ENCODE data around the gene CASP8AP2.
"Not testable (repeated sequence)": the region's sequence is repeated elsewhere in the genome, so short reads cannot be mapped to it uniquely, and the experiment has no call there.

Gene CASP8AP2

DNA sequence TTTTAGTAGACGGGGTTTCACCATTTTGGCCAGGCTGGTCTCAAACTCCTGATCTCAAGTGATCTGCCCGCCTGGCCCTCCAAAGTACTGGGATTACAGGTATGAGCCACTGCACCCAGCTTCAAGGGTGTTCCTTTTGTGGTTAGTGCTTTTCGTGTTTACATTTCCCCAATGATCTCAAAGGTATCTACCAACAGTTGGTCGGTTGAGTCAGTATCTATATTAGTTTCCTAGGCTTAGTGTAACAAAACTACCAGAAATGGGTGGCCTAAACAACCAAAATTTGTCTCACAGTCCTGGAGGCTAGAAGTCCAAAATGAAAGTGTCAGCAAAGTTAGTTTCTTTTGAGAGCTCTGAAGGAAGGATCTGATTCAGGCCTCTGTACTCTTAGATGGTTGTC, 30.1 kb downstream of the CASP8AP2 start:
- Histone ChIP-seq H3K9me3 (ENCODE audit: control insufficient read depth, insufficient read depth, low read length) (no peaks in the 10 kb centered on the region), H3K4me3 (ENCODE audit: low read depth, low read length) (no peak overlapping the region), H3K4me1 (ENCODE audit: control insufficient read depth, insufficient read depth, low read length) (no peaks in the 10 kb centered on the region), H3K36me3 (ENCODE audit: control insufficient read depth, insufficient read depth, low read length) (peaks cover 36% of the 10 kb centered on the region), H3K9ac (ENCODE audit: low read depth, low read length) (no peak overlapping the region), H3K27me3 (ENCODE audit: control insufficient read depth, insufficient read depth, low read length) (no peaks in the 10 kb centered on the region)

DNA sequence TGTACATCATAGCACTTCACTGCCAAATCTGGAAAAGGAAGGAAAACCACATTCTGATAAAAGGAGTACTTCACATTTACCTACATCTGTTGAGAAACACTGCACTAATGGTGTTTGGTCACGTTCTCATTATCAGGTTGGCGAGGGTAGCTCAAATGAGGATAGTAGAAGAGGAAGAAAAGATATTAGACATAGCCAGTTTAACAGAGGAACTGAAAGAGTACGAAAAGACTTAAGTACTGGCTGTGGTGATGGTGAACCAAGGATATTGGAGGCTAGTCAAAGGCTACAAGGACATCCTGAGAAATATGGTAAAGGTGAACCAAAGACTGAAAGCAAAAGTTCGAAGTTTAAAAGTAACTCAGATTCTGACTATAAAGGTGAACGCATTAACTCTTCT, 32.6 kb downstream of the CASP8AP2 start:
- Histone ChIP-seq H3K9ac (ENCODE audit: low read depth, low read length) (no peak overlapping the region), H3K9me3 (ENCODE audit: control insufficient read depth, insufficient read depth, low read length) (no peaks in the 10 kb centered on the region), H3K36me3 (ENCODE audit: control insufficient read depth, insufficient read depth, low read length) (peaks cover 42% of the 10 kb centered on the region), H3K4me1 (ENCODE audit: control insufficient read depth, insufficient read depth, low read length) (no peaks in the 10 kb centered on the region), H3K27me3 (ENCODE audit: control insufficient read depth, insufficient read depth, low read length) (no peaks in the 10 kb centered on the region), H3K4me3 (ENCODE audit: low read depth, low read length) (no peak overlapping the region)

DNA sequence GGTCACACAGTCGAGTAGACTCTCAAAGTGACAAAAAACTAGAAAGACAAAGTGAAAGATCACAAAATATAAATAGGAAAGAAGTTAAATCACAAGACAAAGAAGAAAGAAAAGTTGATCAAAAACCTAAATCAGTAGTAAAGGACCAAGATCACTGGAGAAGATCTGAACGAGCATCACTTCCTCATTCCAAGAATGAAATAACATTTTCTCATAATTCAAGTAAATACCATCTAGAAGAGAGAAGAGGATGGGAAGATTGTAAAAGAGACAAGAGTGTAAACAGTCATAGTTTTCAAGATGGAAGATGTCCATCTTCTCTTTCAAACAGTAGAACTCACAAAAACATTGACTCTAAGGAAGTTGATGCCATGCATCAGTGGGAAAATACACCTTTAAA, 33.0 kb downstream of the CASP8AP2 start:
- Histone ChIP-seq H3K4me3 (ENCODE audit: low read depth, low read length) (no peak overlapping the region), H3K4me1 (ENCODE audit: control insufficient read depth, insufficient read depth, low read length) (no peaks in the 10 kb centered on the region), H3K9ac (ENCODE audit: low read depth, low read length) (no peak overlapping the region), H3K36me3 (ENCODE audit: control insufficient read depth, insufficient read depth, low read length) (peaks cover 43% of the 10 kb centered on the region), H3K27me3 (ENCODE audit: control insufficient read depth, insufficient read depth, low read length) (no peaks in the 10 kb centered on the region), H3K9me3 (ENCODE audit: control insufficient read depth, insufficient read depth, low read length) (no peaks in the 10 kb centered on the region)

DNA sequence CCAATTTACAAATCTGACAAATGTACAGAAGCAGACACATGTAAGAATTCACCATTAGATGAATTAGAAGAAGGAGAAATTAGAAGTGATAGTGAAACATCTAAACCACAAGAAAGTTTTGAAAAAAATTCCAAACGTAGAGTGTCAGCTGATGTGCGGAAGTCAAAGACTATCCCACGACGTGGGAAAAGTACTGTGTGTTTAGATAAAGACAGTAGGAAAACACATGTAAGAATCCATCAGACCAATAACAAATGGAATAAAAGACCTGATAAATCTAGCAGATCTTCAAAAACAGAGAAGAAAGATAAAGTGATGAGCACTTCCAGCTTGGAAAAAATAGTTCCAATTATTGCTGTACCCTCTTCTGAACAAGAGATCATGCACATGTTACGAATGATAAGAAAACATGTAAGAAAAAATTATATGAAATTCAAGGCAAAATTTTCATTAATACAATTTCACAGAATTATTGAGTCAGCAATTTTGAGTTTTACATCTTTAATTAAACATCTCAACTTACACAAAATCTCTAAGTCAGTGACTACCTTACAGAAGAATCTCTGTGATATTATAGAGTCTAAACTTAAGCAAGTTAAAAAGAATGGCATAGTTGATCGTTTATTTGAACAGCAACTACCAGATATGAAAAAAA, 36.5 kb downstream of the CASP8AP2 start:
- no peaks in the 10 kb centered on the region for H3K9me3 ChIP-seq (ENCODE audit: control insufficient read depth, insufficient read depth, low read length)
- H3K27me3 ChIP-seq (ENCODE audit: control insufficient read depth, insufficient read depth, low read length) = no peaks in the 10 kb centered on the region
- no peak overlapping the region for H3K4me3 ChIP-seq (ENCODE audit: low read depth, low read length)
- H3K36me3 ChIP-seq (ENCODE audit: control insufficient read depth, insufficient read depth, low read length) = peaks cover 44% of the 10 kb centered on the region
- H3K4me1 ChIP-seq (ENCODE audit: control insufficient read depth, insufficient read depth, low read length) = no peaks in the 10 kb centered on the region
- no peak overlapping the region for H3K9ac ChIP-seq (ENCODE audit: low read depth, low read length)

DNA sequence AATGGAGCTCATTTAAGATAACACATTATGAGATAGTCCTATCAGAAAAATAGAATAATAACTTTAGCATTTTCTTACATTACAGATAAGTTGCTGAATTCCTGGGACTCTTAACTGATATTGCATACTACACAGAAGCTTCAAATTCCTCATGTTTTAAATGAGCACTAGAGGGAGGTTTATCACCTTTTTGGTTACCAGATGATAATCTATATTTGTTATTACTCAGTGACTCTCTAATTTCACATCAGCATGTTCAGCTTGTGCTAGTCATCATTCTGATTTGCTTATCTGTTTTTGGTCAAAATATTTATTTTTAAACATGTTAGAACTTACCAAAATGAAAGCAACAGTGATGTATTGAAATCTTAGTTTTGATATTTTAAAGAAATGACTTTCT, 44.0 kb downstream of the CASP8AP2 start:
- H3K4me3 ChIP-seq (ENCODE audit: low read depth, low read length) = no peak overlapping the region
- peaks cover 10% of the 10 kb centered on the region for H3K36me3 ChIP-seq (ENCODE audit: control insufficient read depth, insufficient read depth, low read length)
- H3K27me3 ChIP-seq (ENCODE audit: control insufficient read depth, insufficient read depth, low read length) = no peaks in the 10 kb centered on the region
- no peak overlapping the region for H3K9ac ChIP-seq (ENCODE audit: low read depth, low read length)
- H3K9me3 ChIP-seq (ENCODE audit: control insufficient read depth, insufficient read depth, low read length) = no peaks in the 10 kb centered on the region
- H3K4me1 ChIP-seq (ENCODE audit: control insufficient read depth, insufficient read depth, low read length) = no peaks in the 10 kb centered on the region

DNA sequence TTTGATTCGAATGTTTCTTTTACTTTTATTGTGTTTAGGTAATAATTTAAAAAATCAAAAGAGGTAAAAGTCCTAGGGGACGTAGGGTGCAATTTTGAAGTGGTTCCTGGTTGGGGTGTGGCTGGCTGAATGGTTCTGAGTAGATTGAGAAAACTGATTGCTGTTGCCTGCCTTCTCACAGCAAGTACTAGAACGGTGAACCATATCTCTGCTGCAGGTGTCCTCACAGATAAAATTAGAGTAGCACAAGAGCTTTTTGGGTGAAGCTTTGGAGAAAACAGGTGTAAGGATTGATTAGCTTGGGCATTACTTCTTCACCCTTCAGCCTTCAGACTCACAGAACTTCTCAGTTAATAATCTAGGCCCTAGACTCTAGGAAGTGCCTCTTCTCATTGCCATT, 44.8 kb downstream of the CASP8AP2 start:
- no peaks in the 10 kb centered on the region for H3K4me1 ChIP-seq (ENCODE audit: control insufficient read depth, insufficient read depth, low read length)
- H3K4me3 ChIP-seq (ENCODE audit: low read depth, low read length) = no peak overlapping the region
- H3K9ac ChIP-seq (ENCODE audit: low read depth, low read length) = no peak overlapping the region
- no peaks in the 10 kb centered on the region for H3K27me3 ChIP-seq (ENCODE audit: control insufficient read depth, insufficient read depth, low read length)
- peaks cover 10% of the 10 kb centered on the region for H3K36me3 ChIP-seq (ENCODE audit: control insufficient read depth, insufficient read depth, low read length)
- no peaks in the 10 kb centered on the region for H3K9me3 ChIP-seq (ENCODE audit: control insufficient read depth, insufficient read depth, low read length)

DNA sequence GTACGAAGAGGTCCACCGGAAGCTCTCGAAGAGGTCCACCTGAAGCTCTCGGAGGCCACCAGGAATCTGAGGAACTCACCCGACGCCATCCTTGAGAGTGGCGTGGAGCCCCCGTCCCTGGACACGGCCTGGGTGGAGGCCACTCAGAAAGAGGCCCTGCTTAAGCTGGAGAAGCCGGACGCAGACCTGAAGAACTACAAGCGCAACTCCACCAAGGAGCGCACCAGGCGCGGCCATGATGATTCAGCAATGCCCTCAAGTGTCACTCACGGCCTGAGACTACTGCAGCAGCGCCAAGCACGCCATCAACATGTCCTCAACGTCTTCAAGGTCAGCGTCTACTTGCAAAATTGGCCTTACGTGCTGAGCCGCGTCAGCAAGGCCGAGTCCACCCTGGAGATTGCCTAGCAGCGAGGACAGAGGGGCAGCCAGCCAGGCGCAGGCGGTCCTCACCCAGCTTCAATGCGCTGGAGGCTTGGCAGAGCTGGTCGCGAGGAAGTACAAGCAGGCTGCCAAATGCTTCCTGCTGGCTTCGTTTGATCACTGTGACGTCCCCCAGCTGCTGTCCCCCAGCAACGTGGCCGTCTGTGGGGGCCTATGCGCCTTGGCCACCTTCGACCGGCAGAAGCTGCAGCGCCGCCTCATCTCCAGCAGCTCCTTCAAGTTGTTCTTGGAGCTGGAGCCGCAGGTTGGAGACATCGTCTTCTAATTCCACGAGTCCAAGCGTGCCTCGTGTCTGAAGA, 56.9 kb downstream of the CASP8AP2 start:
- Histone ChIP-seq H3K4me3 (ENCODE audit: low read depth, low read length) (no peak overlapping the region), H3K27me3 (ENCODE audit: control insufficient read depth, insufficient read depth, low read length) (peaks cover 10% of the 10 kb centered on the region), H3K9me3 (ENCODE audit: control insufficient read depth, insufficient read depth, low read length) (no peaks in the 10 kb centered on the region), H3K9ac (ENCODE audit: low read depth, low read length) (no peak overlapping the region), H3K4me1 (ENCODE audit: control insufficient read depth, insufficient read depth, low read length) (peaks cover 5% of the 10 kb centered on the region), H3K36me3 (ENCODE audit: control insufficient read depth, insufficient read depth, low read length) (no peaks in the 10 kb centered on the region)

DNA sequence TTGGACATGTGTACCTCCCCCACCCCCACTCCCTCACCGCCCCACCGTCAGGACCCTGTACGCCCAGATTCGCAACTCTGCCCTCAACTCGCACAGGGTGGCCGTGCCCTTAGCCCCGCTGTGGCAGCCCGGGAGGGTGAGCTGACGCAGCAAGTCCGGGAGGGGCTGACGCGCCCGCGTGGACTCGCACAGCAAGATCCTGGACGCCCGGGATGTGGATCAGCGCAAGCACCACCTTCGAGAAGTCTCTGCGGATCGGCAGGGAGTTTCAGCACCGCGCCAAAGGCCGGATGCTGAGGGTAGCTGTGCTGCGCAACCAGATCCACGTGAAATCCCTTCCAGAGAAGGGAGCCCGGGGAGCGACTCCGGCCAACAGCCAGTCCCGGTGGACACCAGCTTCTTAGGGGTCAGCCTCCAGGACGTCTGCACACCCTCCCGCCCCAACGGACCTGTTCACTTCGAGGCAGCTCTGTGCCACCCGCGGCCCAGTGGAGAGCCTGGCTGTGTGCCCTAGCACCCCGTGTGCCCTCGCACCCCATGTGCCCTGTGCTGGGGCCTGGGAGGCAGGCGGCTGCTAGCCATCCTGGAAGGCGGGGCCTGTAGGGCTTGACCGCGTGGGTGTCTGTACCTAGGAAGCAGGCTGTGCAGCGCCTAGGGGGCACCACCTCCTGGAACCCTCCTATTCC, 57.9 kb downstream of the CASP8AP2 start:
- Histone ChIP-seq H3K4me1 (ENCODE audit: control insufficient read depth, insufficient read depth, low read length) (peaks cover 8% of the 10 kb centered on the region), H3K4me3 (ENCODE audit: low read depth, low read length) (no peak overlapping the region), H3K36me3 (ENCODE audit: control insufficient read depth, insufficient read depth, low read length) (no peaks in the 10 kb centered on the region), H3K9me3 (ENCODE audit: control insufficient read depth, insufficient read depth, low read length) (no peaks in the 10 kb centered on the region), H3K27me3 (ENCODE audit: control insufficient read depth, insufficient read depth, low read length) (peaks cover 14% of the 10 kb centered on the region), H3K9ac (ENCODE audit: low read depth, low read length) (no peak overlapping the region)

DNA sequence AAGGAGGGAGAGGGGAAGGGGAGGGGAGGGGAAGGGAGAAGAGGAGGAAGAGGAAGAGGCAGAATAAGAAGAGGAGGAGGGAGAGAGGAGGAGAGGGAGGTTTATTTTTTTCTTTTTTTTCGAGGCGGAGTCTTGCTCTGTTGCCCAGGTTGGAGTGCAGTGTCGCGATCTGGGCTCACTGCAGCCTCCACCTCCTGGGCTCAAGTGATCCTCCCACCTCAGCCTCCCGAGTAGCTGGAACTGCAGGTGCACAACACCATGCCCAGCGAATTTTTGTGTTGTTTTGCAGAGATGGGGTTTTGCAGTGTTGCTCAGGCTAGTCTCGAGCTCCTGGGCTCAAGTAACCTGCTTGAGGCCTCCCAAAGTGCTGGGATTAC, 58.4 kb downstream of the CASP8AP2 start:
- peaks cover 14% of the 10 kb centered on the region for H3K27me3 ChIP-seq (ENCODE audit: control insufficient read depth, insufficient read depth, low read length)
- H3K4me1 ChIP-seq (ENCODE audit: control insufficient read depth, insufficient read depth, low read length) = peaks cover 8% of the 10 kb centered on the region
- no peak overlapping the region for H3K4me3 ChIP-seq (ENCODE audit: low read depth, low read length)
- H3K9me3 ChIP-seq (ENCODE audit: control insufficient read depth, insufficient read depth, low read length) = no peaks in the 10 kb centered on the region
- H3K36me3 ChIP-seq (ENCODE audit: control insufficient read depth, insufficient read depth, low read length) = no peaks in the 10 kb centered on the region
- no peak overlapping the region for H3K9ac ChIP-seq (ENCODE audit: low read depth, low read length)

DNA sequence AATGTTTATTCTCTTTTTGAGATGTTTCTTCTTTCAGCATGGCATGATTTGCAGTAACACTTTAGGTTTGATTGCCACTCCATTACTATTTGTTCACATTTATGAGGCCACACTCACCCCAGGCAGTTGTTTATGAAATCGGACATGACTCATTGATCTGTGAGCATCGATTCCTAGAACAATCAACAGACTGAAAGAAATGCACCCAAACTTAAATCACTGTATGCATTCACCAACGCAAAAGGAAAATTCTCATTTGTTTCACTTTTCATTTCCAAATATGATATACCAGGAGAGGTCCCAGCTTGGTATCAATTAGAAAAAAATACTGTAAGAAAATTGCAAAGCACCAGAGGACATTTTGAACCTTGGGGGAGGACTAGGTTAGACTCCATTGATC, 59.2 kb downstream of the CASP8AP2 start:
- no peaks in the 10 kb centered on the region for H3K36me3 ChIP-seq (ENCODE audit: control insufficient read depth, insufficient read depth, low read length)
- H3K9me3 ChIP-seq (ENCODE audit: control insufficient read depth, insufficient read depth, low read length) = no peaks in the 10 kb centered on the region
- H3K9ac ChIP-seq (ENCODE audit: low read depth, low read length) = no peak overlapping the region
- peaks cover 8% of the 10 kb centered on the region for H3K4me1 ChIP-seq (ENCODE audit: control insufficient read depth, insufficient read depth, low read length)
- no peak overlapping the region for H3K4me3 ChIP-seq (ENCODE audit: low read depth, low read length)
- peaks cover 15% of the 10 kb centered on the region for H3K27me3 ChIP-seq (ENCODE audit: control insufficient read depth, insufficient read depth, low read length)

DNA sequence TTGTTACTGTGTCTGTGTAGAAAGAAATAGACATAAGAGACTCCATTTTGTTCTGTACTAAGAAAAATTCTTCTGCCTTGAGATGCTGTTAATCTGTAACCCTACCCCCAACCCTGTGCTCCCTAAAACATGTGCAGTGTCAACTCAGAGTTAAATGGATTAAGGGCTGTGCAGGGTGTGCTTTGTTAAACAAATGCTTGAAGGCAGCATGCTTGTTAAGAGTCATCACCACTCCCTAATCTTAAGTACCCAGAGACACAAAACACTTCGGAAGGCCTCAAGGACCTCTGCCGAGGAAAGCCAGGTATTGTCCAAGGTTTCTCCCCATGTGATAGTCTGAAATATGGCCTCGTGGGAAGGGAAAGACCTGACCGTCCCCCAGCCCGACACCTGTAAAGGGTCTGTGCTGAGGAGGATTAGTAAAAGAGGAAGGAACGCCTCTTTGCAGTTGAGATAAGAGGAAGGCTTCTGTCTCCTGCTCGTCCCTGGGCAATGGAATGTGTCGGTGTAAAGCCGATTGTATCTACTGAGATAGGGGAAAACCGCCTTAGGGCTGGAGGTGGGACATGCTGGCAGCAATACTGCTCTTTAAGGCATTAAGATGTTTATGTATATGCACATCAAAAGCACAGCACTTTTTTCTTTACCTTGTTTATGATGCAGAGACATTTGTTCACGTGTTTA, 61.3 kb downstream of the CASP8AP2 start:
- H3K36me3 ChIP-seq (ENCODE audit: control insufficient read depth, insufficient read depth, low read length); H3K4me3 ChIP-seq (ENCODE audit: low read depth, low read length); H3K4me1 ChIP-seq (ENCODE audit: control insufficient read depth, insufficient read depth, low read length); H3K9me3 ChIP-seq (ENCODE audit: control insufficient read depth, insufficient read depth, low read length); H3K9ac ChIP-seq (ENCODE audit: low read depth, low read length): not testable (repeated sequence)
- peaks cover 19% of the 10 kb centered on the region for H3K27me3 ChIP-seq (ENCODE audit: control insufficient read depth, insufficient read depth, low read length)

All from iPS-15b (cell line).